Astrocyte (in vitro differentiated cells and primary cell): Measurements from ENCODE around the gene PTCH1.

ENCODE experiments used
- EZH2 ChIP-seq: IDR thresholded peaks from 2 replicates; pipeline ENCODE4 v1.6.1; 2012; ENCODE audit warnings: mild to moderate bottlenecking, low read length, inconsistent platforms; ENCODE audit not compliant: insufficient read depth
- TF ChIP-seq, protein P1 (sequence below): IDR thresholded peaks from 2 replicates; pipeline ENCODE4 v1.5.1; 2011; ENCODE audit warnings: low read depth, mild to moderate bottlenecking, inconsistent platforms, low read length, moderate library complexity; ENCODE audit not compliant: insufficient read depth

DNA sequence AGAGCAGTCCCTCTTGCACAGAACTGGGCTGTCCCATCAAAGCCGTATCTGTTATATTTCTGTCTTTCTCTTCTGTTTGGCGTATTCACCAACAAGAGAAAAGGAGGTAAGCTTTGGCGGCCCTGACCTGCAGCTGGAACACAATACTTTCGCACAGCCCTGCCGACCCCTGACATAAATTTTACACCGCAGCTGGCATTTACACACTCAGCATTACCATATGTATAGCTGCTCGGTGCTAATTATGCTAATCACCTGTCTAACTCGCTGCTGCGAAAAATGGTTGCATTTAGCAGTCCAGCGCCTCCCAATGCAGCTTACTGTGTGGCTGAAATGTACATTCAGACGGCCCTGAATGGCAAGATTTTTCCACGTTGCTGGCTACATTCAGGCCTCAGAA is 20.8 kb downstream of the PTCH1 start:
- TF ChIP-seq, protein P1, sequence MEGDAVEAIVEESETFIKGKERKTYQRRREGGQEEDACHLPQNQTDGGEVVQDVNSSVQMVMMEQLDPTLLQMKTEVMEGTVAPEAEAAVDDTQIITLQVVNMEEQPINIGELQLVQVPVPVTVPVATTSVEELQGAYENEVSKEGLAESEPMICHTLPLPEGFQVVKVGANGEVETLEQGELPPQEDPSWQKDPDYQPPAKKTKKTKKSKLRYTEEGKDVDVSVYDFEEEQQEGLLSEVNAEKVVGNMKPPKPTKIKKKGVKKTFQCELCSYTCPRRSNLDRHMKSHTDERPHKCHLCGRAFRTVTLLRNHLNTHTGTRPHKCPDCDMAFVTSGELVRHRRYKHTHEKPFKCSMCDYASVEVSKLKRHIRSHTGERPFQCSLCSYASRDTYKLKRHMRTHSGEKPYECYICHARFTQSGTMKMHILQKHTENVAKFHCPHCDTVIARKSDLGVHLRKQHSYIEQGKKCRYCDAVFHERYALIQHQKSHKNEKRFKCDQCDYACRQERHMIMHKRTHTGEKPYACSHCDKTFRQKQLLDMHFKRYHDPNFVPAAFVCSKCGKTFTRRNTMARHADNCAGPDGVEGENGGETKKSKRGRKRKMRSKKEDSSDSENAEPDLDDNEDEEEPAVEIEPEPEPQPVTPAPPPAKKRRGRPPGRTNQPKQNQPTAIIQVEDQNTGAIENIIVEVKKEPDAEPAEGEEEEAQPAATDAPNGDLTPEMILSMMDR = no peak
- TF ChIP-seq EZH2 = no peak
